Right forelimb (tissue), 1 donor: Measurements from ENCODE around the gene SCN3A.

Source experiments
- DNase-seq: peaks from one replicate; pipeline ENCODE4 v3.0.0-alpha.2; 2018

Gene SCN3A

GRCh38 chr2:165203689-165204559 lies at the start of gene SCN3A:
Gene SCN3A, minus strand, starts transcription at chr2:165204050. Its CDS starts 27,656 bp downstream, at chr2:165176394.
- peak; percentile 43 for DNase-seq

- DNase-seq: no peak
Observed at GRCh38 chr2:165253178-165253577, 49.3 kb upstream of the SCN3A start.

GRCh38 chr2:165251366-165251765 lies 47.5 kb upstream of the SCN3A start:
- DNase-seq: no peak

GRCh38 chr2:165248238-165248637 lies 44.4 kb upstream of the SCN3A start:
- no peak for DNase-seq

- DNase-seq: no peak
Observed at GRCh38 chr2:165245081-165245793, 41.4 kb upstream of the SCN3A start.

GRCh38 chr2:165240916-165241315 lies 37.1 kb upstream of the SCN3A start:
- no peak for DNase-seq

GRCh38 chr2:165239856-165240515 lies 36.1 kb upstream of the SCN3A start:
- DNase-seq: no peak

GRCh38 chr2:165239230-165239629 lies 35.4 kb upstream of the SCN3A start, which contains the start of gene SCN2A:
Gene SCN2A, plus strand, starts transcription at chr2:165239414. Its CDS starts 56,410 bp downstream, at chr2:165295824.
- no peak for DNase-seq

- DNase-seq: no peak
Observed at GRCh38 chr2:165238295-165238694, 34.4 kb upstream of the SCN3A start.

- DNase-seq: no peak
Observed at GRCh38 chr2:165237056-165237455, 33.2 kb upstream of the SCN3A start.

- no peak for DNase-seq
Observed at GRCh38 chr2:165227571-165227970, 23.7 kb upstream of the SCN3A start.

GRCh38 chr2:165224941-165225340 lies 21.1 kb upstream of the SCN3A start:
- no peak for DNase-seq

GRCh38 chr2:165219481-165219880 lies 15.6 kb upstream of the SCN3A start:
- no peak for DNase-seq

- DNase-seq: no peak
Observed at GRCh38 chr2:165214093-165214492, 10.2 kb upstream of the SCN3A start.

- DNase-seq: no peak
Observed at GRCh38 chr2:165208094-165208493, 4.2 kb upstream of the SCN3A start.

- DNase-seq: no peak
Observed at GRCh38 chr2:165205865-165206264, 2.0 kb upstream of the SCN3A start.

- DNase-seq: no peak
Observed at GRCh38 chr2:165202239-165202638, 1.6 kb downstream of the SCN3A start.

- no peak for DNase-seq
Observed at GRCh38 chr2:165198181-165198580, 5.7 kb downstream of the SCN3A start.

- no peak for DNase-seq
Observed at GRCh38 chr2:165197346-165197745, 6.5 kb downstream of the SCN3A start.

- no peak for DNase-seq
Observed at GRCh38 chr2:165196411-165196810, 7.4 kb downstream of the SCN3A start.

- DNase-seq: no peak
Observed at GRCh38 chr2:165193178-165193777, 10.6 kb downstream of the SCN3A start.

GRCh38 chr2:165192729-165193128 lies 11.1 kb downstream of the SCN3A start:
- DNase-seq: no peak
